NCI-H146 (cell line): Measurements from ENCODE around the gene MCIDAS.

Experiments used
- DNase-seq: peaks from one replicate; lab custom pipeline; 2025; lab: John Stamatoyannopoulos, UW

Gene MCIDAS

GRCh38 chr5:55222092-55222984 lies 4.8 kb downstream of the MCIDAS start:
- no peak for DNase-seq

GRCh38 chr5:55220433-55221185 lies 6.5 kb downstream of the MCIDAS start:
- no peak for DNase-seq

GRCh38 chr5:55219770-55220169 lies 7.3 kb downstream of the MCIDAS start:
- DNase-seq: no peak

GRCh38 chr5:55218967-55219366 lies 8.1 kb downstream of the MCIDAS start:
- peak; percentile 63 for DNase-seq

GRCh38 chr5:55211184-55211874 lies 15.8 kb downstream of the MCIDAS start:
- DNase-seq: peak; percentile 26

- no peak for DNase-seq
Measured at GRCh38 chr5:55205001-55205400, 22.1 kb downstream of the MCIDAS start.

GRCh38 chr5:55191165-55191564 lies 36.0 kb downstream of the MCIDAS start:
- no peak for DNase-seq

GRCh38 chr5:55188656-55189540 lies 38.2 kb downstream of the MCIDAS start:
- peak; percentile 78 for DNase-seq

GRCh38 chr5:55187370-55187769 lies 39.7 kb downstream of the MCIDAS start:
- DNase-seq: peak; percentile 54

- DNase-seq: no peak
Measured at GRCh38 chr5:55180016-55180415, 47.1 kb downstream of the MCIDAS start.

- no peak for DNase-seq
Measured at GRCh38 chr5:55177078-55177477, 50.0 kb downstream of the MCIDAS start.

- DNase-seq: peak; percentile 84
Measured at GRCh38 chr5:55176176-55176818, 50.8 kb downstream of the MCIDAS start.

- DNase-seq: no peak
Measured at GRCh38 chr5:55175781-55176175, 51.3 kb downstream of the MCIDAS start.

- DNase-seq: no peak
Measured at GRCh38 chr5:55173687-55174230, 53.4 kb downstream of the MCIDAS start.

GRCh38 chr5:55172937-55173686 lies 54.0 kb downstream of the MCIDAS start, which contains the start of gene CDC20B:
CDC20B (minus strand) TSS chr5:55173177; CDS start chr5:55173000, 177 bp downstream.
- peak; percentile 73 for DNase-seq

GRCh38 chr5:55172051-55172899 lies 54.8 kb downstream of the MCIDAS start:
- peak; percentile 75 for DNase-seq

- DNase-seq: no peak
Measured at GRCh38 chr5:55171471-55171870, 55.6 kb downstream of the MCIDAS start.
